Neuronal stem cell (in vitro differentiated cells): ENCODE data around the gene AQP2.

ENCODE experiments used
- DNase-seq: peaks from one replicate; pipeline ENCODE4 v3.0.0-alpha.2; 2013; ENCODE audit warnings: low spot score
- H2AFZ ChIP-seq: one replicate; pipeline ENCODE4 v1.6.1; 2013; ENCODE audit warnings: mild to moderate bottlenecking, low read length, inconsistent platforms
- H2AK5ac ChIP-seq: 2 replicates; pipeline ENCODE4 v1.6.1; 2013; ENCODE audit warnings: low read depth, mild to moderate bottlenecking, inconsistent platforms, low read length, moderate library complexity, mixed read lengths
- H2BK120ac ChIP-seq: 2 replicates; pipeline ENCODE4 v1.6.1; 2013; ENCODE audit warnings: low read depth, mild to moderate bottlenecking, inconsistent platforms, low read length, moderate library complexity, mixed read lengths
- H2BK12ac ChIP-seq: one replicate; pipeline ENCODE4 v1.6.1; 2013; ENCODE audit warnings: low read length, inconsistent platforms
- H2BK15ac ChIP-seq: 2 replicates; pipeline ENCODE4 v1.6.1; 2013; ENCODE audit warnings: mild to moderate bottlenecking, low read length, inconsistent platforms, mixed read lengths
- H2BK5ac ChIP-seq: one replicate; pipeline ENCODE4 v1.6.1; 2013; ENCODE audit warnings: inconsistent platforms, mild to moderate bottlenecking, low read length, moderate library complexity
- H3K14ac ChIP-seq: one replicate; pipeline ENCODE4 v1.6.1; 2013; ENCODE audit warnings: low read length, inconsistent platforms
- H3K18ac ChIP-seq: 2 replicates; pipeline ENCODE4 v1.6.1; 2013; ENCODE audit warnings: low read length, inconsistent platforms
- H3K23ac ChIP-seq: 2 replicates; pipeline ENCODE4 v1.6.1; 2013; ENCODE audit warnings: low read depth, mild to moderate bottlenecking, mixed read lengths, low read length, inconsistent platforms; ENCODE audit not compliant: poor library complexity
- H3K27ac ChIP-seq: replicated peaks from 3 replicates; pipeline ENCODE4 v1.5.1; 2013; ENCODE audit warnings: low read length, inconsistent platforms
- H3K27me3 ChIP-seq, 3 experiments: 2 replicates each; pipeline ENCODE4 v1.6.1; 2013; ENCODE audit warnings: low read length in 3 of 3, mild to moderate bottlenecking in 2 of 3, inconsistent platforms in 1 of 3, low read depth in 1 of 3, mixed read lengths in 1 of 3, moderate library complexity in 1 of 3; ENCODE audit not compliant: control insufficient read depth in 3 of 3, insufficient read depth in 3 of 3
- H3K36me3 ChIP-seq, 2 donors: replicated peaks in 1 of 2; 2 replicates each; pipeline ENCODE4 v1.6.1; 2013; ENCODE audit warnings: low read length in 2 of 2; ENCODE audit not compliant: control insufficient read depth in 2 of 2, insufficient read depth in 2 of 2
- H3K4ac ChIP-seq: 2 replicates; pipeline ENCODE4 v1.6.1; 2013; ENCODE audit warnings: inconsistent platforms, mild to moderate bottlenecking, low read length, moderate library complexity
- H3K4me1 ChIP-seq, 2 donors: 1 replicate in 1 of 2; 2 replicates in 1 of 2; pipeline ENCODE4 v1.6.1; 2013; ENCODE audit warnings: low read length in 2 of 2, low read depth in 1 of 2; ENCODE audit not compliant: control insufficient read depth in 2 of 2, insufficient read depth in 1 of 2
- H3K4me2 ChIP-seq: one replicate; pipeline ENCODE4 v1.6.1; 2013; ENCODE audit warnings: mild to moderate bottlenecking, low read length, inconsistent platforms; ENCODE audit not compliant: insufficient read depth, poor library complexity, severe bottlenecking
- H3K4me3 ChIP-seq, 2 donors: 2 replicates each; pipeline ENCODE4 v1.5.1; 2013; ENCODE audit warnings: low read length in 2 of 2, mild to moderate bottlenecking in 2 of 2, inconsistent platforms in 1 of 2, moderate library complexity in 1 of 2
- H3K79me1 ChIP-seq: one replicate; pipeline ENCODE4 v1.6.1; 2013; ENCODE audit warnings: low read depth, mild to moderate bottlenecking, inconsistent platforms, low read length, moderate library complexity
- H3K9ac ChIP-seq: one replicate; pipeline ENCODE4 v1.6.1; 2013; ENCODE audit warnings: mild to moderate bottlenecking, low read depth, low read length, inconsistent platforms; ENCODE audit not compliant: poor library complexity
- H3K9me3 ChIP-seq, 2 donors: replicated peaks in 1 of 2; 2 replicates each; pipeline versions ENCODE3 to v1.6.1; 2013; ENCODE audit warnings: low read length in 2 of 2, mild to moderate bottlenecking in 2 of 2, inconsistent platforms in 1 of 2, low read depth in 1 of 2, mixed read lengths in 1 of 2, moderate library complexity in 1 of 2; ENCODE audit not compliant: control insufficient read depth in 2 of 2, insufficient read depth in 1 of 2
- H4K8ac ChIP-seq: one replicate; pipeline ENCODE4 v1.6.1; 2013; ENCODE audit warnings: low read depth, mild to moderate bottlenecking, inconsistent platforms, low read length, moderate library complexity
- H4K91ac ChIP-seq: one replicate; pipeline ENCODE4 v1.6.1; 2013; ENCODE audit warnings: low read length, low read depth, mild to moderate bottlenecking, inconsistent platforms; ENCODE audit not compliant: poor library complexity
- WGBS, 2 donors: extraction: QIAGEN DNeasy Blood & Tissue Kit; methylation state at CpG; one replicate each; pipeline ENCODE4 v1.1.7; 2013; ENCODE audit warnings: missing lambda C conversion rate in 2 of 2, mixed read lengths in 1 of 2; ENCODE audit not compliant: insufficient read length in 2 of 2, insufficient replicate concordance in 1 of 2; ENCODE audit errors: extremely low coverage in 2 of 2; 5-methylcytosine and 5-hydroxymethylcytosine counted together

Gene AQP2

DNA sequence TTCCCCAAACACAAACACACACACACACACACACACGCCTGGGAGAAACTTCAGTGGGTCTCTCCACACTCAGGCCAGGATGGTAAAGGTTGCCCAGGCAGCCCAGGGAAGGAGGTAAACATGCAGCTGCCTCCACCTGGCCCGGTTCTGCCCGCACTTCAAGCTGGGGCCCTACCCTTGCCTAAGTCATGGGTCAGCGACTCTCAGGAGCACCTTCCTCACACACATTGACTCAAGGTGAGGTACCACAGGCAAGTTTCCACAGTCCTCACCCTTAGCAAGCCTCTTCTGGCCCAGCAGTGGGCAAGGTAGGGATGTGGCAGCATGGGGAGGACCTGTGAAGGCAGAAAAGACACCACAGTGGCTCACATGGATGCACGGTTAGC is 32.8 kb upstream of the AQP2 start:
- no CpG with 5 or more reads among the region's 5 CpGs for WGBS, 2 donors
- Histone ChIP-seq H2BK15ac (no peak overlapping the region), H3K4me1 (peaks cover 0 to 6% of the 10 kb centered on the region in 2 donors), H2AK5ac (no peak overlapping the region), H2BK5ac (no peak overlapping the region), H3K4me2 (no peak overlapping the region), H3K79me1 (no peaks in the 10 kb centered on the region), H3K27ac (no peak overlapping the region), H3K4me3 (no peak overlapping the region), H2BK120ac (no peak overlapping the region), H3K36me3 (no peaks in the 10 kb centered on the region), H3K14ac (no peak overlapping the region), H2AFZ (no peak overlapping the region), H3K18ac (no peak overlapping the region), H3K9ac (no peak overlapping the region), H3K23ac (no peak overlapping the region), H4K8ac (no peak overlapping the region), H4K91ac (no peak overlapping the region), H3K4ac (no peak overlapping the region), H3K27me3 (peaks cover 0 to 32% (median 2%) of the 10 kb centered on the region in 3 experiments), H3K9me3 (no peaks in the 10 kb centered on the region), H2BK12ac (no peak overlapping the region)
- DNase-seq, result no peak

DNA sequence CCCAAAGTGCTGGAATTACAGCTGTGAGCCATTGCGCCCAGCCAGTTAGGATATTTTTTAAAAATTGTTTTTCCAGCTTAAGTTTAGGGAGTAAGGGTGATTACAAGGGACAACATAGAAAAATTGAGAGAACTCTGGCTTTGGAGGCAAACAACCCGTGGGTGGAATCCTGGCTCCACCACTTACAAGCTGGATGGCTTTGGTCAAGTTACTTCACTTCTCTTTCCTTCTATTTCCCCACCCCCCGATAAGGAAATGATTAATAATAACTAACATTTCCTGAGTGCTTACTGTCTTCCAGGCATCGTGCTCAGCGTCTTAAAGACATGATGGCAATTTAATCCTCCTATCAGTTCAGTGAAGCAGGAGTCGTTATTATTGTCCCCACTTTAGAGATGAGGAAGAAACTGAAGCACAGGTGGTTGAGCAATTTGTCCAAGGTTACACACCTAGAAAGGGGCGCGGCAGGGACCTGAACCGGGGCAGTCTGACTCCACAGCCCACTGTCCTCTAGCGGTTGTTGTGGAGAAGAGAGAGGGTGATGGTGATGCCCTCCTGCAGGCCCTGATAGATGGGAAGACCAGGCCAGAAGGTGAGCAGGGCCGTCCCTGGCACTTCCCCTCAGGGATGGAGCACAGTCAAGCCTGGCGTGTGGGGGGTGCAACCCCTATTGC is 30.2 kb upstream of the AQP2 start:
- no peak overlapping the region for H3K4me2 ChIP-seq
- peaks cover under 1% of the 10 kb centered on the region for H3K79me1 ChIP-seq
- no peak overlapping the region for H3K9ac ChIP-seq
- no peak overlapping the region for H2BK12ac ChIP-seq
- no peak overlapping the region for H2BK120ac ChIP-seq
- H4K91ac ChIP-seq, result no peak overlapping the region
- no peak overlapping the region for H3K27ac ChIP-seq
- WGBS, 2 donors, result no CpG with 5 or more reads among the region's 12 CpGs
- H3K4ac ChIP-seq, result no peak overlapping the region
- H2AFZ ChIP-seq, result no peak overlapping the region
- no peak overlapping the region for H4K8ac ChIP-seq
- no peak overlapping the region for H3K4me3 ChIP-seq
- no peak overlapping the region for H2AK5ac ChIP-seq
- peaks cover 0 to 1% of the 10 kb centered on the region in 2 donors for H3K4me1 ChIP-seq
- H3K27me3 ChIP-seq, result peaks cover 0 to 27% (median 2%) of the 10 kb centered on the region in 3 experiments
- H2BK5ac ChIP-seq, result no peak overlapping the region
- no peak overlapping the region for H3K18ac ChIP-seq
- DNase-seq, result no peak
- H3K14ac ChIP-seq, result no peak overlapping the region
- H2BK15ac ChIP-seq, result no peak overlapping the region
- H3K23ac ChIP-seq, result no peak overlapping the region
- H3K36me3 ChIP-seq, result no peaks in the 10 kb centered on the region
- peaks cover 0 to 1% of the 10 kb centered on the region in 2 donors for H3K9me3 ChIP-seq

DNA sequence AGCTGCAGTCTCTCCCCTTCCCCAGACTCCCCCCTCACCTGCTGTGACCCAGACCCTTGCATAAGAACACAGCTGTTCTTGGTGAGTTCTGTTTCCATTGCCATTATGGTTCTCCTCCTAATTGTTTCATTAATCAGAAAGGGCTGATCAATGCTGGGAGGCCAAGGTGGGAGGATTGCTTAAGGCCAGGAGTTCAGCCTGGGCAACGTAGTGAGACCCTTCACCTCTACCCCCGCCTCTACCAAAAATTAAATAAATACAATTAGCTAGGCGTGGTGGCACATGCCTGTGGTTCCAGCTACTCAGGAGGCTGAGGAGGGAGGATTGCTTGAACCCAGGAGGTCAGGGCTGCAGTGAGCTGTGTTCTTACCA is 29.6 kb upstream of the AQP2 start:
- DNase-seq, result no peak
- Histone ChIP-seq H3K4me1 (peaks cover 0 to 2% of the 10 kb centered on the region in 2 donors), H3K27me3 (peaks cover 0 to 28% (median 2%) of the 10 kb centered on the region in 3 experiments), H3K18ac (no peak overlapping the region), H3K4me3 (no peak overlapping the region), H2BK15ac (no peak overlapping the region), H2BK5ac (no peak overlapping the region), H3K36me3 (no peaks in the 10 kb centered on the region), H3K9ac (no peak overlapping the region), H3K9me3 (peaks cover 0 to 2% of the 10 kb centered on the region in 2 donors), H4K91ac (no peak overlapping the region), H3K4ac (no peak overlapping the region), H2AK5ac (no peak overlapping the region), H2BK12ac (no peak overlapping the region), H2AFZ (no peak overlapping the region), H3K27ac (no peak overlapping the region), H2BK120ac (no peak overlapping the region), H3K23ac (no peak overlapping the region), H4K8ac (no peak overlapping the region), H3K4me2 (no peak overlapping the region), H3K79me1 (peaks cover 2% of the 10 kb centered on the region), H3K14ac (no peak overlapping the region)
- no CpG with 5 or more reads among the region's 3 CpGs for WGBS, 2 donors

DNA sequence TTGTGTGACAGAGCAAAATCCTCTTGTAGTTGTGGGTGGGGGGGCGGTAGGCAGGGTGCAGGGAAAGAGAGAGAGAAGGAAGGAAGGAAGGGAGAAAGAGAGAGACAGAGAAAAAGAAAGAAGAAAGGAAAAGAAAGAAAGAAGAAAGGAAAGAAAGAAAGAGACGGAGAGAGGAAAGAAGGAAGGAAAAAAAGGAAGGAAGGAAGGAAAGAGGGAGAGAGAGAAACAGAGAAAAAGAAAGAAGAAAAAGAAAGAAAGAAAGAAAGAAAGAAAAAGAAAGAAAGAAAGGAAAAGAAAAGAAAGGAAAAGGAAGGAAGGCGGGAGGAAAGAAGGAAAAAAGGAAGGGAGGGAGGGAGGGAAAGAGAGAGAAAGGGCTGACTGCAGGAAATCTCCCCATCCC is 29.2 kb upstream of the AQP2 start:
- no peak overlapping the region for H2BK5ac ChIP-seq
- peaks cover 0 to 2% of the 10 kb centered on the region in 2 donors for H3K4me1 ChIP-seq
- H3K27me3 ChIP-seq, result peaks cover 0 to 31% (median 2%) of the 10 kb centered on the region in 3 experiments
- no peak overlapping the region for H4K91ac ChIP-seq
- H3K9ac ChIP-seq, result no peak overlapping the region
- H3K4me2 ChIP-seq, result no peak overlapping the region
- no peak overlapping the region for H2AK5ac ChIP-seq
- no peak overlapping the region for H3K27ac ChIP-seq
- H2BK15ac ChIP-seq, result no peak overlapping the region
- no peak overlapping the region for H2BK12ac ChIP-seq
- no peak overlapping the region for H3K18ac ChIP-seq
- H3K14ac ChIP-seq, result no peak overlapping the region
- WGBS, 2 donors, result no CpG with 5 or more reads among the region's 3 CpGs
- H3K79me1 ChIP-seq, result peaks cover 2% of the 10 kb centered on the region
- H3K23ac ChIP-seq, result no peak overlapping the region
- H2AFZ ChIP-seq, result no peak overlapping the region
- H3K4me3 ChIP-seq, result no peak overlapping the region
- H3K36me3 ChIP-seq, result no peaks in the 10 kb centered on the region
- no peak overlapping the region for H2BK120ac ChIP-seq
- no peak overlapping the region for H4K8ac ChIP-seq
- H3K9me3 ChIP-seq, result peaks cover 0 to 2% of the 10 kb centered on the region in 2 donors
- no peak for DNase-seq
- H3K4ac ChIP-seq, result no peak overlapping the region
